HG03457 (cell line): ENCODE data around the gene COX19.
"Not testable (repeated sequence)": the region's sequence is repeated elsewhere in the genome, so short reads cannot be mapped to it uniquely, and the experiment has no call there.

Source experiments
- ATAC-seq: cut with Tn5 transposase; IDR thresholded peaks from one replicate; pipeline ENCODE4 v1.9.1; 2021; ENCODE audit warnings: moderate number of reproducible peaks; ENCODE audit not compliant: unreplicated experiment

The COX19 gene

GRCh38 chr7:947391-948210, 27.7 kb downstream of the COX19 start:
- no peak for ATAC-seq

DNA sequence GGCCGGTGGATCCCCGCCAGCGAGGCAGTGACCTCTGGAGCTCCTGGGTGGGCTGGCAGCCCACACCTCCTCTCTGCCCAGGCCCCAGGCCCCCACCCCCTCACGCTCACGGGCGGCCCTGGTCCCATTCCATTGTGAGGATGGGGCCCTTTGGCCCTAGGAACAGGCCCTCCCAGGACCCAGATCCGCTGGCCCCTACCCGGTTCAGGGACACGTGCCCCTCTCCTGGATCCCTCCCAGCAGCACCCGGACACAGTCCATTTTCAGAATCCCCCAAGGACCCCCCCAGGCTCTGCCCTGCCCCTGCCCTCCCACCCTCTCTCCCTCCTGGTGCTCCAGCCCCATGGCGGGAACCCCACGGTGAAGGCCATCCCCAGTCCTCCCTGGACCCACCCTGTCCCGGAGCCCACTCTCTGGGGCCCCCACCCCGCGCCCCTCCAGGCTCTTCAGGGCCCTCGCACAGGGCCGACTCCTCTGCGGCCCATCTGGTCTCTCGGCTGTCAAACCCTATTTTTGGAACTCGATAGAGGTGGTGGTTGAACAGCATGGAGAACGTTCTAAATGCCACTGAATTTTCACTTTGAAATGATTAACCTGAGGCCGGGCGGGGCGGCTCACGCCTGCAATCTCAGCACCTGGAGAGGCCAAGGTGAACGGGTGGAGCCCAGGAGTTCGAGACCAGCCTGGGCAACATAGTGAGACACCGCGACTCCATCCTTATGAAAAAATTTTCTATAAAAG, 28.9 kb downstream of the COX19 start:
- no peak for ATAC-seq

- no peak for ATAC-seq
Measured at GRCh38 chr7:945556-946255, 29.6 kb downstream of the COX19 start.

DNA sequence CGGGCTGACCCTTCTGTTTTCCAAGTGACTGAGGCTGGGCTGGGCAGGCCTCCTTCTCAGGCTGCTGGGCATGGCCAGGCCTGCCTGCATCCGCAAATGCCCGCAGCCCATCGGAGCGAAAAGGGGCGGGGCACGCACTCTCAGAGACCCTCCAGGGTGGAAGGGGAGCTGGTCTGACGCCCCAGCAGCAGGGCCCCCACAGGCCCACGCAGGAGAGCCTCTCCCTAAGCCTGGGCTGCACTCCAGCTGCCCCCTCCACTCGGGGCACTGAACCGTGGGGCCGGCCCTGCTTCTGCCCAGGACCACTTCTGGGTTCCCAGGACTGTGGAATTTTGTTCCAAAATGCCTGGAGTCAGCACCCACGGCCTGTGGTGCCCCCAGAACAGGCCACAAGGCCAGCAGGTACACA, 30.2 kb downstream of the COX19 start:
- no peak for ATAC-seq

DNA sequence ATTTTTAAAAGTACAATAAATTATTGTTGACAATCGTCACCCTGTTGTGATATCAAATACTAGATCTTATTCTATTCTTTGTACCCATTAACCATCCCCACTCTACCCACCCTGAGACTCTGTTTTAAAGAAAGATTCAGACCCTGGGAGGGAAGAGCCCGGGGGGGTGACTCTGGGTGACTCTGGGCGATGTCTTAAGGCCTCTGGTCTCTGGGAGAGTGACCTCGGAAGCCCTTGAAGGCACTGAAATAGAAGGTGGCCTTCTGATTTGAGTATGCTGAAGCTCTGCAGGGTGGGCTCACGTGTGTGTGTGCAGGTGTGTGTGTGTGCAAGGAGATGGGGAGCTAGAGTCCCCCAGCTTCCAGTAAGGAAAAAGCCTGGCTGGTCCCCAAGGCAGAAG, 30.6 kb downstream of the COX19 start:
- ATAC-seq, result no peak

DNA sequence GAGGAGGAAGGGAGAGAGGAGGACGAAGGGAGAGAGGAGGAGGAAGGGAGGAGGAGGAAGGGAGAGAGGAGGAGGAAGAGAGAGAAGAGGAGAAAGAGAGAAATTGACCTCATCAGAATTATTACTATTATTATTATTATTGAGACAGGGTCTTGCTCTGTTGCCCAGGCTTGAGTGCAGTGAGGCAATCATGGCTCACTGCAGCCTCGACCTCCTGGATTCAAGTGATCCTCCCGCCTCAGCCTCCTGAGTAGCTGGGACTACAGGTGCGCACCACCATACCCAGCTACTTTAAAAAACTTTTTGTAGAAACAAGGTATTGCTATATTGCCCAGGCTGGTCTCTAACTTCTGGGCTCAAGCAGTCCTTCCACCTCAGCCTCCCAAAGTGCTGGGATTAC, 31.6 kb downstream of the COX19 start:
- ATAC-seq, result not testable (repeated sequence)

- no peak for ATAC-seq
Measured at GRCh38 chr7:940599-941408, 34.5 kb downstream of the COX19 start.

- no peak for ATAC-seq
Measured at GRCh38 chr7:939843-940242, 35.5 kb downstream of the COX19 start.

DNA sequence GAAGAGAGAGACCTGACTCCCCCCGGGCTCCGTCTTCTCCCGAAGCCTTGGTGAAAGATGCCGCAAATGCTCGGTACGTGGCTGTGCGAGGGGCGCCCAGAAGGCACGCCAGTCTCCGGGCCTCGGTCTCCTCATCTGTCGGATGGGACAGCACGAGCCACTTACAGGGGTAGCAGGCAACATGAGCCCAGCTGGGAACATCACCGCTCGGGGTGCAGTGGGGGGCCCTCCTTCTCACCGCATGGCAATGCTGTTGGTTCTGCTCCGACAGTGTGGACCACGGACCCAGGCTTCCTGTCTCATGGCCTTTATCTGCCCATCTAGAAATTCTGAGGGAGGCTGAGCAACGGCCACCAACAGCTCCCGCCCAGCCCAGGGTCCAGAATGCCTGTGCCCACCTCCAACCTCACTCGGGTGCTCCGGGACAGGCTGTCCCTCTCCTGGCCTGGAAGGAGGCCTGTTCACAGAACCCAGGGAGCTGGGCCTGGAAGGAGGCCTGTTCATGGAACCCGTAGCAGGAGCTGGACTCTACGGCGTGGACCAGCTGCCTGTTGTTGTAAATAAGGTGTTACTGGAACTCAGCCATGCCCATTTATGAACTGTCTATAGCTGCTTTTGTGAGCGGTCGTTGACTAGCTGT, 36.7 kb downstream of the COX19 start:
- ATAC-seq, result no peak

DNA sequence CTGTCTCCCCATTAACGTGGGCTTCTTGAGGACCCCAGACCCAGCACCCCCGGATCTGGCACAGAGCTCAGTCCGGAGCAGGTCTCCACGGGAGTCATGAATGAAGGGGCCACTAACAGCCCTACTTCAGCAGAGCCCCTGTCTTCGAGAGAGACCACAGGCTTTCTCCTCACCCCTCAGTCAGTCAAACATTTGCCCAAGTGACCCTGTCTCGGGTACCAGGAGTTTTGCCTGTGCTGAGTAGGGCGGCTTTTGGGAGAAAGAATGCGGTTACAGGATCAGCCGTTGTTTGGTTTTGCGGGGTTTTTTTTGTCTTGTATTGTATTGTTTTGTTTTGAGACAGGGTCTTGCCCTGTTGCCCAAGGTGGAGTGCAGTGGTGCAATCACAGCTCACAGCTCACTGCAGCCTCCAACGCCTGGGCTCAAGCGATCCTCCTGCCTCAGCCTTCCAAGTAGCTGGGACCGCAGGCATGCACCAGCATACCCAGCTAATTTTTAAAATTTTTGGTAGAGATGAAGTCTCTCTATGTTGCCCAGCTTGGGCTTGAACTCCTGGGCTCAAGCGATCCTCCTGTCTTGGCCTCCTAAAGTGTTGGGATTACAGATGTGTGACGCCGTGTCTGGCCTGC, 37.4 kb downstream of the COX19 start:
- ATAC-seq, result no peak

DNA sequence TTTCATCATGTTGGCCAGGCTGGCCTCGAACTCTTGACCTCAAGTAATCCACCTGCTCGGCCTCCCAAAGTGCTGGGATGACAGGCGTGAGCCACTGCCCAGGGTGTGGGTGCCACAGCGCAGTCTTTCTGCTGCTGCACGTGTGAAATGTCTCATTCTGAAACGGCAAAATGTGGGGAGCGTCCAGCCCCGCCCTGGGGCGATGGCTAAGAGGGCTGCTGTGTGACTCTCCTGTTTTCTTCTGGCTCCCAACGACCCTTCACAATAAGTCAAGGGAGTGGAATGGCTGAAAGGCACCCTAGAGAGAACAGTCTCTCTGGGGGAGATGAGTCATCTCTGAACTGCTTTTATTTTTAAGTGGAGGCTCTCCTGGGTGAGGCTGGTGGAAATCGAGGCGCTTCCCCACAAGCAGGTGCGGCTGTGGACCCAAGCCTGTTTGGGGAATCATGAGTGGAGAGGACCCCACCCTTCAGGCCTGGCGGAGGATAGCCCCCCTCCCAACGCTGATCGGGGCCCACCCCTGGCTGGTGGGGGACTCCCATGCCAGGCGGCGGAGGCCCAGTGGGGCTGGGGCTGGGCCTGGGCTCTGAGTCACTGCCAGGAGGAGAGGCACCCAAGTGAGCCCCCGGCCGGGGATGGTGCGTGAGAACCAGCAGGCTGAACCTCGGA, 38.8 kb downstream of the COX19 start:
- ATAC-seq, result peak; percentile 71

GRCh38 chr7:935874-936385, 39.4 kb downstream of the COX19 start:
- ATAC-seq, result no peak

- ATAC-seq, result no peak
Measured at GRCh38 chr7:935164-935873, 40.0 kb downstream of the COX19 start.

DNA sequence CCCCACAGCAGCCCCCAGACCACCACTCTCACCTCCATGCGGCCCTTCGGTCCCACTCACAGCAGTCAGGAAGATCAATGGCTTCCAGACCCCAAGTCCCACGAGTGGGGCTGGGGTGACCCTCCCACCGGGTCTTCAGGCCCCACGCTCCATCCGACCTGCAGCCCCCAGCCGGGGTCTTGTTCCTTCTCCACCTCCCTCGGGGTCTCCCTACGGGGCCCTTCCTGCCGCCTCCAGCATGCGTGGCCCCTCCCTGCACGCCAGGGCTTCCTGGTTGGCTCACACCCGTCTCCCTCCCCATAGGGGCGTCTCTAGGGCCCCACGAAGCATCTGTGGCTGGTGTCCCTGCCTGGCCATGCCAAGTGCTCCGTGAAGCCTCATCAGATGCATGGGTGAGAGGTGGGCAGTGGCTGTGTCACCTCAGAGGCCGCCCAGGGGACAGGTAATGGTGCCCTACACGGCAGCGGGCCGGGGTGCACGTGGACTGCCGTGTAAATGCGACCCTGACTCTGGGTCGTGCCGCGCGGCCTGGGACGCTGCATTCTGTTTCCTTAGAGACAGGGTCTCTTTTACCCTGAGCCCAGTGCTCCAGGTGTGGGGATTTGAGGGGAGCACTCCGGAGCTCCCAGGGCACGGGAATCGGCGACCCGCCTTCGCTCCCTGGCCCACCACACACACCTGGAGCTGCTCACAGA, 40.7 kb downstream of the COX19 start:
- ATAC-seq, result no peak

- ATAC-seq, result no peak
Measured at GRCh38 chr7:932651-932975, 42.7 kb downstream of the COX19 start.

GRCh38 chr7:931871-932650, 43.3 kb downstream of the COX19 start:
- ATAC-seq, result no peak

DNA sequence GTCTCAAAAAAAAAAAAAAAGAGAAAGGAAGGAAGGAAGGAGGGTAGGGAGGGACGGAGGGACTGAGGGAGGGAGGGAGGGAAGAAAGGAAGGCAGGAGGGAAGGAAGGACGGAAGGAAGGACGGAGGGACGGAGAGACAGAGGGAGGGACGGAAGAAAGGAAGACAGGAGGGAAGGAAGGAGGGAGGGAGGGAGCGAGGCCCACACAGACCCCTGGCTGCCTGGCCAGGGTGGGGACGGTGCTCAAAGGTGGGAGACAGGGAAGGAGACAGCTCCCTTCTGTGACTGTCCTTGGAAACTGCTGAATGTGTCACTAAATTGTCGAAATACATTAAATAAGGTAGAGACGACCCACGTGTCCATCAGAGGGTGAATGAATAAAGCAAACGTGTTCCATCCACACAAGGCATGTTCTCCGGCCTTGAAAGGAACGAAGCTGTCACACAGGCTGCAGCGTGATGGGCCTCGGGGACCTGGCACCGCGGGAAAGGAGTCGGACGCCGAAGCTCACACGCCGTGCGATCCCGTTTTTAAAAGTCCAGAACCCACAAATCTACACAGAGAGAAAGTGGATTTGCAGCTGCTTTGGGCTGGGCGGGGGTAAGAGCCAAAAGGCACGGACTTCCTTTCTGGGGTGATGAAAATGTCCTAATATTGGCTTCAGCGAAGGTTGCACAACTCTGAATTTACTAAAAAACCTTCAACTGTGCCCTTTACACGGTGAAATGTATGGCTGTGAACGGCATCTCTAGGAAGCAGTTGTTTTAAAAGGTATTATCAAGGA, 44.2 kb downstream of the COX19 start:
- ATAC-seq, result no peak
